ENCODE measurements around the gene GALNT14. TPM values are rescaled to one million over a fixed set of nuclear protein-coding genes. Genes with fewer than 3 reads are reported as not detected.

GALNT14 gene
- total RNA-seq, 4 donors from 2014 or later = 8.3 to 26.1 (median 16.3) TPM

DNA sequence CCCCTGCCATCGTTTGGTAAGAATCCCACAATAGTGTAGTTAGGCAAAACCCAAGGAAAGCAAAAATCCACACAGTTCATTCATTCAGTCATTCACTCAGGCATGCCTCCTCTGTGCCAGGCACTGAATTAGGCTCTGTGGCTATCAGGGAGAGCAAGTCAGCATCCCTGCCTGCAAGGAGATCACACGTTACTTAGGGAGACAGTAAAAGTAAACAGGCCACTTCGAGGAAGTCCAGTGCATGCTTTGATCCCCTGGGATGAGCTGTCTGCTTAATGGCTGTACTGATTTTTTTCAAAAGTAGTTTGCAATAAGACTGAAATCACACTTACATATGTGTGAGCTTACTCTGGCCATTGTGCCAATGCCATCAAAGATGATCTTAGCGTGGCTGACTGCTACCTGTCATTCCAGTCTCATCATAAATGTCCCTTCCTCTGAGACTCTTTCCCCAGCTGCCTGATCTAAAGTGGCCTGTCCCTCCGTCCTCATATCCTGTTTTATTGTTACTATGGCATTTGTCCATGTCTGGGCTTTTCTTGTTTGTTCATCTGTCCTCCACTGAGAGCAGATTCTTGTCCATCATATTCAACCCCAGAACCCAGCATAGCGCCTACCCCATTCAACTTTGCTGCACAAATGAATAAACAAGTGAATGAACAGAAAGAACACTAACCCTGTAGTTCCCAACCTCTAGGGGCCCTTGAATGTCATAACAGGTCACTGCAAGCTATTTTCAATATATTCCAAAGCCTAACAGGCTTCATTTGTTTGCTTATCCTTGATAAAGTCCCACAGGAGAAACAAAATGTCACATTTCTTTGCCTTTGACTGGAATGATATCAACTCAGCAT lies 84.1 kb downstream of the GALNT14 start:
- no peak overlapping the region for H3K4me3 ChIP-seq
- H3K4me1 ChIP-seq = peaks cover 0 to 18% (median 2%) of the 10 kb centered on the region in 4 donors
- TF ChIP-seq, protein P1, sequence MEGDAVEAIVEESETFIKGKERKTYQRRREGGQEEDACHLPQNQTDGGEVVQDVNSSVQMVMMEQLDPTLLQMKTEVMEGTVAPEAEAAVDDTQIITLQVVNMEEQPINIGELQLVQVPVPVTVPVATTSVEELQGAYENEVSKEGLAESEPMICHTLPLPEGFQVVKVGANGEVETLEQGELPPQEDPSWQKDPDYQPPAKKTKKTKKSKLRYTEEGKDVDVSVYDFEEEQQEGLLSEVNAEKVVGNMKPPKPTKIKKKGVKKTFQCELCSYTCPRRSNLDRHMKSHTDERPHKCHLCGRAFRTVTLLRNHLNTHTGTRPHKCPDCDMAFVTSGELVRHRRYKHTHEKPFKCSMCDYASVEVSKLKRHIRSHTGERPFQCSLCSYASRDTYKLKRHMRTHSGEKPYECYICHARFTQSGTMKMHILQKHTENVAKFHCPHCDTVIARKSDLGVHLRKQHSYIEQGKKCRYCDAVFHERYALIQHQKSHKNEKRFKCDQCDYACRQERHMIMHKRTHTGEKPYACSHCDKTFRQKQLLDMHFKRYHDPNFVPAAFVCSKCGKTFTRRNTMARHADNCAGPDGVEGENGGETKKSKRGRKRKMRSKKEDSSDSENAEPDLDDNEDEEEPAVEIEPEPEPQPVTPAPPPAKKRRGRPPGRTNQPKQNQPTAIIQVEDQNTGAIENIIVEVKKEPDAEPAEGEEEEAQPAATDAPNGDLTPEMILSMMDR (IDR thresholded peaks at IDR 0.05) = no peak
- TF ChIP-seq POLR2A (IDR thresholded peaks at IDR 0.05) = no peak
- H3K27me3 ChIP-seq = no peaks in the 10 kb centered on the region
- no peaks in the 10 kb centered on the region for H3K36me3 ChIP-seq
- no peaks in the 10 kb centered on the region for H3K9me3 ChIP-seq
- peak overlapping the region in 3 of 4 donors; percentile 69 to 79 (median 72) for H3K27ac ChIP-seq
- no peak for DNase-seq

DNA sequence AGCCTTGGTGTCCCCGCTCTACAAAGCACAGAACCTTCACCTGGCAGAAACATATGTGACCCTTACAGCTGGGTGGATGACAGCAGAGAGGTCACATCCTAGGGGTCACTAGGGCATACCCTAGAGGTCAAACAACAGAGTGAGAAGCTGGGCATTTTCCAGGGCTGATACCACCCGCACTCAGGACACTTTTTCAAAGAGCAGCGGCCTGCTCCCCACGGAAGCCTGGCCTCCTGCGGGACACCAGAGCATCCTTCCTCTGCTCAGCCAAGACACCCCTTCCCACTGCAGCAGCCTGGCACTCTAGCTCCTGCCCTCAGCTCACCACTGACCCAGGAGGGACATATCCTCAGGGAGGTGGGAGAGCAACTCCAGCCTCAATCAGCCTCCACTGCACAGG lies 86.0 kb downstream of the GALNT14 start:
- Histone ChIP-seq H3K4me1 (peaks cover 0 to 18% (median 2%) of the 10 kb centered on the region in 4 donors), H3K4me3 (no peak overlapping the region), H3K36me3 (no peaks in the 10 kb centered on the region), H3K27me3 (no peaks in the 10 kb centered on the region), H3K9me3 (no peaks in the 10 kb centered on the region), H3K27ac (peak overlapping the region in 1 of 4 donors; percentile 50)
- TF ChIP-seq, protein P1 (IDR thresholded peaks at IDR 0.05) = no peak
- TF ChIP-seq POLR2A (IDR thresholded peaks at IDR 0.05) = no peak
- no peak for DNase-seq

DNA sequence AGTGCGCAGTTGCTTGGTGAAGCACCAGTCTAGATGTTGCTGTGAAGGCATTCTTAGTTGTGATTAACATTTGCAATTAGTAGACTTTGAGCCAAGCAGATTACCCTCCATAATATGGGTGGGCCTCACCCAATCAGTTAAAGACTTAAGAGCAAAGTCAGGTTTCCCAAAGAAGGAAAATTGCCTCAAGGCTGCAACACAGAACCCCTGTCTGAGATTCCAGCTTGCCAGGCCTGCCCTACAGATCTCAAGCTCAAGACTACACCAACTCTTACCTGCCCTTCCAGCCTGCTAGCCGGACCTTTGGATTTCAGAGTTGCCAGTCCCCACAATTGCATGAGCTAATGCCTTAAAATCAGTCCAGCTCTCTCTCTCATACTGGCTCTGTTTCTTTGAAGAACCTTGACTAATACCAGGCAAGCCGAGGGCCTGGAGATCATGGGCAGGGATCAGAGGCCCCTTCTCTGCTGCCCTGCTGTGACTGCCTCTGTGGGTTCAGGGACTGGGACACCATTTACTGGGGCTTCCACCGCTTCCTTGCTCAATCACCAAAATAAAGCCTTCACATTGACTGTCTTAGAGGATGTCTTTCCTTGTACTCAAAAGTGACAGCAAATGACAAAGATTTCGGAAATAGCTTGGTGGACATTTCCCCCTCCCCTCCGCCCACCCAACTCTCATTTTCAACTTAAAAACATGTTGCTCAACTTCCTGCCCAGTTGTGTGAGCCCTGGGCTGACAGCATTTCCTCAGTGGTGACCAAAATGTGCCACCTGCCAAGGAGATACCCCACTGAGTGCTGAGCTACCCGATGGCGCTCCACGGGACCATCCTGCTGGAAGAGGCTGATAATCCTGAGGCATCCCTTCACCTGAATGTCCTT lies 86.7 kb downstream of the GALNT14 start:
- TF ChIP-seq, protein P1 (IDR thresholded peaks at IDR 0.05) = no peak
- TF ChIP-seq POLR2A (IDR thresholded peaks at IDR 0.05) = no peak
- peak overlapping the region in 2 of 4 donors; percentile 50 to 73 for H3K27ac ChIP-seq
- H3K36me3 ChIP-seq = no peaks in the 10 kb centered on the region
- H3K4me1 ChIP-seq = peaks cover 0 to 18% (median 2%) of the 10 kb centered on the region in 4 donors
- H3K4me3 ChIP-seq = no peak overlapping the region
- no peak for DNase-seq
- H3K27me3 ChIP-seq = no peaks in the 10 kb centered on the region
- no peaks in the 10 kb centered on the region for H3K9me3 ChIP-seq

DNA sequence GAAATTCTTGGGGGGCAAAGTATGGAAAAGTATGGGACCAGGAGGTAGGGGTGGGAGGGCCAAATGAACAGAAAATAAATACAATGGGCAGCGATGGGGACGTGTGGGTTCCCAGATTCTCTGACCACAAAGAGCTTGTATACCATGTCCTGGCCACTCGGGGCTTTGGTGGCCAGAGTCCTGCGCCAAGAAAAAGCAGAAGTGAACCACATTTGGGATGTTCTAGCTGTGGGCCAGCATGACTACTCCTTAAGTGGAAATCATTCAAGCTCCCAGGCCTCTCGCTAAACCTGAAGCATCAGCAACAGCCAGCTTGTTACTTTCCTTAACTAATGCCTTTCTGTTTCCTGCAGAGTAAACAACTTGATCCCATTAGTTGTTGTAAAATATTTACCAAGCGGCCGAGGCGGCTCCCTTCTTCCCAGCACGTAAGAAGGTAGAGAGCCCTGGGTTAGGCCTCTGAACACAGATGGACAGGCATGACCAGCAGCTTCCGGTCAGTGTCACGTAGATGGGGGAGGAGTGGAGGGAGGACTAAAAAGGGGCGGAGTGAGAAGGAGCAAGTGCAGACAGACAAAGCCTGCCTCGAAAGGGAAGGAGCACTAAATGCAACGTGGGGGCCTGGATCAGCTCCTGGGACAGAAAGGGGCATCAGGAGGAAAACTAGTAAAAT lies 88.2 kb downstream of the GALNT14 start:
- TF ChIP-seq, protein P1 (IDR thresholded peaks at IDR 0.05) = no peak

DNA sequence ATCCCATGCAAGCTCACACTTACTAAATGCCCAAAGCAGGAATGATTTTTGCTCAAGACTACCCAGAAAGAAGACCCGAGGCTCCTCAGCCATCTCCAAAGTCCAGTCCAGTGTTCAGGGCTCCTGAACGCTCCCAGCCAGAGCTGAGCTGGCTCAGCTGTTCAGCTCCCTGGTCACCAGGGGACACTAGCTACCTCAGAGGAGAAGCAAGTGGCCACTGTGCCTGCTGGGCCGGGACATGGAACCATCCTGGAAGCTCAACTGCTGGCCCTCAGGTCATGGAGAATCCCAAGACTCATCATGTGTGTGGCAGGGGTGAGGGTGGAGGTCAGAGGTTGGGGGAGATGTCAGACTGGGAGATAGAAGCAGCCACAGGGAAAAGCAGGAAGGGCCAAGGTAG lies 89.0 kb downstream of the GALNT14 start:
- no peak overlapping the region for H3K27ac ChIP-seq
- peaks cover 0 to 3% (median 0%) of the 10 kb centered on the region in 4 donors for H3K4me1 ChIP-seq
- H3K27me3 ChIP-seq = no peaks in the 10 kb centered on the region
- H3K4me3 ChIP-seq = no peak overlapping the region
- no peaks in the 10 kb centered on the region for H3K36me3 ChIP-seq
- DNase-seq = peak in 2 of 3 donors; percentile 49 to 59
- H3K9me3 ChIP-seq = no peaks in the 10 kb centered on the region
- TF ChIP-seq, protein P1 (IDR thresholded peaks at IDR 0.05) = peak in 3 of 6 experiments; percentile 49 to 56 (median 52)
- TF ChIP-seq POLR2A (IDR thresholded peaks at IDR 0.05) = no peak

More for the DNA sequence above, 88.2 kb downstream of the GALNT14 start:
- Histone ChIP-seq H3K36me3 (no peaks in the 10 kb centered on the region), H3K27ac (no peak overlapping the region), H3K27me3 (no peaks in the 10 kb centered on the region), H3K4me1 (peaks cover 0 to 7% (median 0%) of the 10 kb centered on the region in 4 donors), H3K4me3 (no peak overlapping the region), H3K9me3 (no peaks in the 10 kb centered on the region)
- no peak for DNase-seq
